H9 (cell line): ENCODE results near the gene MAPKAP1. TPM values are rescaled to one million over a fixed set of nuclear protein-coding genes. Genes with fewer than 3 reads are reported as not detected.
A peak's percentile ranks its signal among the peaks of the same experiment; 100 is the strongest.

Experiments
- DNase-seq: peaks from one replicate; pipeline ENCODE4 v3.0.0-alpha.2; 2017
- H2AFZ ChIP-seq: one replicate; pipeline ENCODE4 v1.6.1; 2013; ENCODE audit warnings: mild to moderate bottlenecking, low read length, control low read depth, moderate library complexity
- H2AK5ac ChIP-seq: 2 replicates; pipeline ENCODE4 v1.6.1; 2013; ENCODE audit warnings: low read length, control low read depth, mixed read lengths; ENCODE audit not compliant: insufficient read length
- H2BK120ac ChIP-seq: one replicate; pipeline ENCODE4 v1.6.1; 2013; ENCODE audit warnings: low read depth, mild to moderate bottlenecking, low read length, control low read depth, inconsistent platforms; ENCODE audit not compliant: poor library complexity, severe bottlenecking
- H2BK12ac ChIP-seq: 2 replicates; pipeline ENCODE4 v1.6.1; 2013; ENCODE audit warnings: low read length, control low read depth, mixed read lengths, low read depth; ENCODE audit not compliant: insufficient read length
- H2BK15ac ChIP-seq: 2 replicates; pipeline ENCODE4 v1.6.1; 2013; ENCODE audit warnings: low read depth, low read length, control low read depth
- H2BK20ac ChIP-seq: one replicate; pipeline ENCODE4 v1.6.1; 2013; ENCODE audit warnings: low read depth, mild to moderate bottlenecking, low read length, control low read depth, inconsistent platforms; ENCODE audit not compliant: poor library complexity, severe bottlenecking
- H2BK5ac ChIP-seq: 2 replicates; pipeline ENCODE4 v1.6.1; 2013; ENCODE audit warnings: low read length, control low read depth, mixed read lengths; ENCODE audit not compliant: insufficient read length
- H3K14ac ChIP-seq: 2 replicates; pipeline ENCODE4 v1.6.1; 2013; ENCODE audit warnings: low read length, control low read depth; ENCODE audit not compliant: insufficient read depth
- H3K18ac ChIP-seq: 2 replicates; pipeline ENCODE4 v1.6.1; 2013; ENCODE audit warnings: low read depth, mild to moderate bottlenecking, mixed read lengths, low read length, control low read depth; ENCODE audit not compliant: insufficient read length
- H3K23ac ChIP-seq: 2 replicates; pipeline ENCODE4 v1.6.1; 2013; ENCODE audit warnings: low read length, control low read depth, mixed read lengths, low read depth; ENCODE audit not compliant: insufficient read length
- H3K23me2 ChIP-seq: 2 replicates; pipeline ENCODE4 v1.6.1; 2013; ENCODE audit warnings: low read depth, mild to moderate bottlenecking, mixed read lengths, low read length, control low read depth; ENCODE audit not compliant: insufficient read length, poor library complexity, severe bottlenecking
- H3K27ac ChIP-seq: 2 replicates; pipeline ENCODE4 v1.5.1; 2013; ENCODE audit warnings: low read length, control low read depth, mixed read lengths, low read depth; ENCODE audit not compliant: insufficient read length
- H3K27me3 ChIP-seq: 2 replicates; pipeline ENCODE4 v1.6.1; 2013; ENCODE audit warnings: low read length, control low read depth, inconsistent platforms; ENCODE audit not compliant: insufficient read depth
- H3K4ac ChIP-seq: 2 replicates; pipeline ENCODE4 v1.6.1; 2013; ENCODE audit warnings: low read depth, mild to moderate bottlenecking, control low read depth, inconsistent platforms, low read length, moderate library complexity
- H3K4me1 ChIP-seq: 2 replicates; pipeline ENCODE4 v1.6.1; 2013; ENCODE audit warnings: low read length, control low read depth, inconsistent platforms; ENCODE audit not compliant: insufficient read depth
- H3K4me2 ChIP-seq: 2 replicates; pipeline ENCODE4 v1.6.1; 2013; ENCODE audit warnings: low read length, control low read depth, mixed read lengths; ENCODE audit not compliant: insufficient read length, insufficient read depth
- H3K56ac ChIP-seq: 2 replicates; pipeline ENCODE4 v1.6.1; 2013; ENCODE audit warnings: low read depth, mild to moderate bottlenecking, mixed read lengths, low read length, control low read depth; ENCODE audit not compliant: insufficient read length
- H3K79me1 ChIP-seq: 2 replicates; pipeline ENCODE4 v1.6.1; 2013; ENCODE audit warnings: low read depth, mild to moderate bottlenecking, moderate library complexity, low read length, control low read depth, inconsistent platforms; ENCODE audit not compliant: insufficient read depth, poor library complexity, severe bottlenecking
- H3K79me2 ChIP-seq: 2 replicates; pipeline ENCODE4 v1.6.1; 2013; ENCODE audit warnings: low read length, control low read depth, inconsistent platforms; ENCODE audit not compliant: insufficient read depth
- H3K9ac ChIP-seq: 2 replicates; pipeline ENCODE4 v1.6.1; 2013; ENCODE audit warnings: low read length, control low read depth, mixed read lengths; ENCODE audit not compliant: insufficient read length; ENCODE audit errors: extremely low read depth
- H3K9me3 ChIP-seq: one replicate; pipeline ENCODE4 v1.6.1; 2013; ENCODE audit warnings: low read depth, low read length, inconsistent platforms; ENCODE audit not compliant: control insufficient read depth
- H3T11ph ChIP-seq: one replicate; pipeline ENCODE4 v1.6.1; 2013; ENCODE audit warnings: mild to moderate bottlenecking, low read length, control low read depth, inconsistent platforms
- H4K20me1 ChIP-seq: one replicate; pipeline ENCODE4 v1.6.1; 2013; ENCODE audit not compliant: control insufficient read depth, insufficient read length, insufficient read depth
- H4K5ac ChIP-seq: 2 replicates; pipeline ENCODE4 v1.6.1; 2013; ENCODE audit warnings: low read depth, mild to moderate bottlenecking, mixed read lengths, low read length, control low read depth; ENCODE audit not compliant: insufficient read length
- H4K8ac ChIP-seq: replicated peaks from 2 replicates; pipeline ENCODE4 v1.6.1; 2013; ENCODE audit warnings: low read length, control low read depth, mixed read lengths, low read depth; ENCODE audit not compliant: insufficient read length
- H4K91ac ChIP-seq: 2 replicates; pipeline ENCODE4 v1.6.1; 2013; ENCODE audit warnings: low read depth, mild to moderate bottlenecking, moderate library complexity, mixed read lengths, low read length, control low read depth; ENCODE audit not compliant: insufficient read length
- H3K27ac Mint-ChIP-seq, 3 experiments: 2 replicates in 2 of 3; 3 replicates in 1 of 3; pipeline ENCODE4 v1.8.0; 2020 to 2021; ENCODE audit warnings: mixed read lengths in 3 of 3, mild to moderate bottlenecking in 1 of 3, moderate library complexity in 1 of 3
- H3K27me3 Mint-ChIP-seq: 2 replicates; pipeline ENCODE4 v1.8.0; 2021; ENCODE audit warnings: low read depth, mild to moderate bottlenecking, moderate library complexity, mixed read lengths
- H3K36me3 Mint-ChIP-seq, 3 experiments: 2 replicates in 2 of 3; 3 replicates in 1 of 3; pipeline ENCODE4 v1.8.0; 2020 to 2021; ENCODE audit warnings: low read depth in 3 of 3, mixed read lengths in 3 of 3; ENCODE audit not compliant: insufficient read depth in 1 of 3
- H3K4me1 Mint-ChIP-seq, 2 experiments: 2 replicates each; pipeline ENCODE4 v1.8.0; 2020; ENCODE audit warnings: mixed read lengths in 2 of 2
- H3K4me3 Mint-ChIP-seq, 2 experiments: 2 replicates in 1 of 2; 3 replicates in 1 of 2; pipeline ENCODE4 v1.8.0; 2020 to 2021; ENCODE audit warnings: mild to moderate bottlenecking in 2 of 2, mixed read lengths in 2 of 2, moderate library complexity in 1 of 2
- H3K9me3 Mint-ChIP-seq, 2 experiments: 2 replicates in 1 of 2; 3 replicates in 1 of 2; pipeline ENCODE4 v1.8.0; 2020; ENCODE audit warnings: mild to moderate bottlenecking in 2 of 2, mixed read lengths in 2 of 2, moderate library complexity in 1 of 2
- WGBS: extraction: QIAGEN DNeasy Blood & Tissue Kit; methylation state at CpG from one replicate; pipeline ENCODE4 v1.1.7; 2013; ENCODE audit warnings: missing lambda C conversion rate, low lambda C conversion rate, mixed read lengths; ENCODE audit not compliant: insufficient read length; ENCODE audit errors: extremely low coverage; 5-methylcytosine and 5-hydroxymethylcytosine counted together
- total RNA-seq: library from RNA; stranded (reverse); gene quantifications from 2 replicates; pipeline ENCODE4 v1.2.1, GENCODE V29; 2021
- TF ChIP-seq, protein P1 (sequence below): fragments of 200-600 bp; sonication (generic); conservative IDR thresholded peaks from 3 replicates; pipeline ENCODE4 v1.8.0; 2021; ENCODE audit warnings: antibody characterized with exemption, mild to moderate bottlenecking

The MAPKAP1 gene
- total RNA-seq, 1 experiment from 2014 or later = 97.0 TPM

DNA sequence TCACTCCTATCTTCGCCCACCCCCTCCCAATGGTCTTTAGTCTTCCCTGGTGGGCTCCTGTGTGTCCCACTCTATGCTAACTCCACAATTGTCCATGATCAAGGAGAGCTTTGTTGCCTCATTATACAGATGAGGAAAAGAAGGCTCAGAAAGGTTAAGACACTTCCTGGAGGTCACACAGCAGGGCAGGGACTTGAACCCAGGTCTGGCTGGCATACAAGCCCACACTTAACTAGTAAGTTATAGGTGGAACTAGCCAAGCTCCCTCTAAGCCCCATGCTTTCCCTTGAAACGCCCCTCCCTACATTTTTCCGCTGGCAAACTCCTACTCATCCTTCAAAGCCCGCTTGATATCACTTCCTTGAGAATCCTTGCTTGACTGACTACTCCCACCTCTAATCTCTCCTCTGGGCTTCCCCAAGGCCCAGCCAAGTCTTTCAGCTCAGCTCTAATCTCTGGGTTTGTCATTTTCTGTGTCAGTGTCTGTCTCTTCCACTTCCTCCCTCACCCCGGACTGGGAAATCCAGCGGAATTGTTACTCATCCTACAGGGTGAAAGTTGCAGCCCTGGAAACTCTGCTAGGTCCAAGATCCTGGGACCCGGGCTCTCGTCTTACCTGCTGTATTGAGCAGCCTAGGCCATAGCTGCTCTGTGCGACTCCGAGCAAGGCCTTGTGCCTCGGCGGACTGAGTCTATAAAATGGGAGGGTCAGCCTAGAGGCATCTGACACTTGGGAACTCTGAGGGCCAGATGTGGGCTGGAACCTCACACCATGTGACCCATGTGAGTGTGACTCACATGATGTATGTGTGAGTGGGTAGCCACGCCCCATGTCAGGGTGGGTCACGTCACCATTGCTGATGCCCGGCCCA, 300.8 kb downstream of the MAPKAP1 start:
- Mint-ChIP-seq H3K27ac (no peak overlapping the region), H3K36me3 (no peaks in the 10 kb centered on the region; a peak in 1 of 7 replicates), H3K4me1 (peaks cover 4 to 12% of the 10 kb centered on the region in 2 experiments), H3K4me3 (no peak overlapping the region), H3K9me3 (no peaks in the 10 kb centered on the region; a peak in 1 of 5 replicates), H3K27me3 (peaks cover 38% of the 10 kb centered on the region)
- H3K23me2 ChIP-seq = peaks cover 6% of the 10 kb centered on the region
- no peak overlapping the region for H3K4me2 ChIP-seq
- H4K20me1 ChIP-seq = no peaks in the 10 kb centered on the region
- H2BK20ac ChIP-seq = no peak overlapping the region
- DNase-seq = peak; percentile 26
- no peak overlapping the region for H2BK120ac ChIP-seq
- no peak overlapping the region for H3T11ph ChIP-seq
- H3K79me1 ChIP-seq = no peaks in the 10 kb centered on the region
- no peak overlapping the region for H3K9ac ChIP-seq
- WGBS = no CpG with 5 or more reads among the region's 15 CpGs
- no peak overlapping the region for H2BK12ac ChIP-seq
- H3K18ac ChIP-seq = no peak overlapping the region
- H3K23ac ChIP-seq = no peak overlapping the region
- H4K8ac ChIP-seq = no peak overlapping the region
- H3K4me1 ChIP-seq = no peaks in the 10 kb centered on the region; the same call in 1 of the 2 replicates
- no peak overlapping the region for H2AFZ ChIP-seq
- H4K5ac ChIP-seq = no peak overlapping the region
- H3K79me2 ChIP-seq = no peaks in the 10 kb centered on the region
- H3K4ac ChIP-seq = no peak overlapping the region
- H2AK5ac ChIP-seq = no peak overlapping the region
- H2BK5ac ChIP-seq = no peak overlapping the region
- no peaks in the 10 kb centered on the region for H3K9me3 ChIP-seq
- no peak overlapping the region for H2BK15ac ChIP-seq
- no peak overlapping the region for H4K91ac ChIP-seq
- H3K14ac ChIP-seq = no peak overlapping the region; the same call in 1 of the 2 replicates
- TF ChIP-seq, protein P1, sequence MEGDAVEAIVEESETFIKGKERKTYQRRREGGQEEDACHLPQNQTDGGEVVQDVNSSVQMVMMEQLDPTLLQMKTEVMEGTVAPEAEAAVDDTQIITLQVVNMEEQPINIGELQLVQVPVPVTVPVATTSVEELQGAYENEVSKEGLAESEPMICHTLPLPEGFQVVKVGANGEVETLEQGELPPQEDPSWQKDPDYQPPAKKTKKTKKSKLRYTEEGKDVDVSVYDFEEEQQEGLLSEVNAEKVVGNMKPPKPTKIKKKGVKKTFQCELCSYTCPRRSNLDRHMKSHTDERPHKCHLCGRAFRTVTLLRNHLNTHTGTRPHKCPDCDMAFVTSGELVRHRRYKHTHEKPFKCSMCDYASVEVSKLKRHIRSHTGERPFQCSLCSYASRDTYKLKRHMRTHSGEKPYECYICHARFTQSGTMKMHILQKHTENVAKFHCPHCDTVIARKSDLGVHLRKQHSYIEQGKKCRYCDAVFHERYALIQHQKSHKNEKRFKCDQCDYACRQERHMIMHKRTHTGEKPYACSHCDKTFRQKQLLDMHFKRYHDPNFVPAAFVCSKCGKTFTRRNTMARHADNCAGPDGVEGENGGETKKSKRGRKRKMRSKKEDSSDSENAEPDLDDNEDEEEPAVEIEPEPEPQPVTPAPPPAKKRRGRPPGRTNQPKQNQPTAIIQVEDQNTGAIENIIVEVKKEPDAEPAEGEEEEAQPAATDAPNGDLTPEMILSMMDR = no peak
- H3K27ac ChIP-seq = no peak overlapping the region
- H3K27me3 ChIP-seq = no peaks in the 10 kb centered on the region
- H3K56ac ChIP-seq = no peak overlapping the region
